ENCODE data around the gene OPN1MW2.
"Not testable (repeated sequence)": the region's sequence is repeated elsewhere in the genome, so short reads cannot be mapped to it uniquely, and the experiment has no call there.

OPN1MW2 gene
- total RNA-seq: 0 reads per million in 9 experiments

DNA sequence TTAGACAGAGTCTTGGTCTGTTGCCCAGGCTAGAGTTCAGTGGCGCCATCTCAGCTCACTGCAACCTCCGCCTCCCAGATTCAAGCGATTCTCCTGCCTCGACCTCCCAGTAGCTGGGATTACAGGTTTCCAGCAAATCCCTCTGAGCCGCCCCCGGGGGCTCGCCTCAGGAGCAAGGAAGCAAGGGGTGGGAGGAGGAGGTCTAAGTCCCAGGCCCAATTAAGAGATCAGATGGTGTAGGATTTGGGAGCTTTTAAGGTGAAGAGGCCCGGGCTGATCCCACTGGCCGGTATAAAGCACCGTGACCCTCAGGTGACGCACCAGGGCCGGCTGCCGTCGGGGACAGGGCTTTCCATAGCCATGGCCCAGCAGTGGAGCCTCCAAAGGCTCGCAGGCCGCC, at the start of gene OPN1MW2:
Gene OPN1MW2 (plus strand): TSS at position 301 of the 400 bp plus-strand sequence. CDS start 60 bp downstream, at position 361.
- not testable (repeated sequence) for H3K36me3 Mint-ChIP-seq (ENCODE audit: insufficient read depth)

GRCh38 chrX:154172535-154172943, 47.0 kb upstream of the OPN1MW2 start:
- not testable (repeated sequence) for H3K27me3 Mint-ChIP-seq; H3K9me3 Mint-ChIP-seq; H3K4me3 Mint-ChIP-seq; H3K4me1 Mint-ChIP-seq (ENCODE audit: low read depth in 2 of 2); H3K27ac Mint-ChIP-seq; DNase-seq; H3K36me3 Mint-ChIP-seq (ENCODE audit: insufficient read depth)
- peak; percentile 89 for ATAC-seq (replicated peaks)

More for the DNA sequence above, at the start of gene OPN1MW2:
- not testable (repeated sequence) for H3K27me3 Mint-ChIP-seq; H3K4me3 Mint-ChIP-seq; H3K27ac Mint-ChIP-seq; ATAC-seq (replicated peaks); H3K9me3 Mint-ChIP-seq; DNase-seq; H3K4me1 Mint-ChIP-seq (ENCODE audit: low read depth in 2 of 2)

DNA sequence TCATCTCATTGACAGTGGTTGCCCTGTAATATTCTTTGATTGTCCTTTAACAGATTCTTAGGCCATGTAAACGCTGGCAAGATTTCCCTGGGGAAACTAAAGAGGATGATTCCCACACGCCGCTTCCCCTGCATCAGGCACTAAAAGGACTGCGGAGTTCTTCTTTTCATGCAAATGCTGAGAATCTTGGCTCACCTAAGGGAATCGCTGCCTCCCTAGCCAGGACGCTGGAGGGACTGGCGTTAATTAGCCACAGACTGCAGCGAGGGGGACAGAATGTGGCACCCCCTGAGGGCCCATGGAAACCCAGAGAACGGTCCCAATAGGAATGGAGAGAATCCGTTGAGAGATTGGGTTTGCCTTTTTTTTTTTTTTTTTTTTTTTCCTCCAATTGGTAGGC, 45.2 kb upstream of the OPN1MW2 start:
- not testable (repeated sequence) for H3K4me3 Mint-ChIP-seq; H3K9me3 Mint-ChIP-seq; H3K36me3 Mint-ChIP-seq (ENCODE audit: insufficient read depth); ATAC-seq (replicated peaks); DNase-seq; H3K27ac Mint-ChIP-seq; H3K27me3 Mint-ChIP-seq; H3K4me1 Mint-ChIP-seq (ENCODE audit: low read depth in 2 of 2)

- not testable (repeated sequence) for H3K27ac Mint-ChIP-seq; H3K4me1 Mint-ChIP-seq (ENCODE audit: low read depth in 2 of 2); H3K36me3 Mint-ChIP-seq (ENCODE audit: insufficient read depth); H3K27me3 Mint-ChIP-seq; H3K4me3 Mint-ChIP-seq; H3K9me3 Mint-ChIP-seq; DNase-seq; ATAC-seq (replicated peaks)
Observed at GRCh38 chrX:154182296-154182695, 37.3 kb upstream of the OPN1MW2 start, which contains the start of gene OPN1MW. Gene OPN1MW, plus strand, starts transcription at chrX:154182596. Its CDS starts 82 bp downstream, at chrX:154182678.

DNA sequence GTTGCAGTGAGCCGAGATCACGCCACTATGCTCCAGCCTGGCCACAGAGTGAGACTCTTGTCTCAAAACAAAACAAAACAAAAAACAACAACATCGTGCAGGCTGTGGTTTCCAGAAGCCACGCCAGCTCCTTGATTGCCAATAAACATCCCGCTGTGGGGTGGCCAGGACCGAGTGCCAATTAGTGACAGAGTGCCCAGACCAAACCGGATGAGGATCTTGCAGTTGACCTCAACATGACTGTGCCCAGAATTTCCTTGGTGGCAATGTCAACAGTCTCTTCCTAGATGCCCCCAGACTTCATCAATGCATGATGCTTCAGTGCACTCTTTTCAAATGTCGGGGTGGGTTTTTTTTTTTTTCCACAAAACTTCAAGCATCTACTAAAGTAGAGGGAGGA, 35.8 kb upstream of the OPN1MW2 start:
- not testable (repeated sequence) for H3K4me3 Mint-ChIP-seq; H3K36me3 Mint-ChIP-seq (ENCODE audit: insufficient read depth); H3K9me3 Mint-ChIP-seq; H3K27me3 Mint-ChIP-seq; DNase-seq; H3K4me1 Mint-ChIP-seq (ENCODE audit: low read depth in 2 of 2); H3K27ac Mint-ChIP-seq
- ATAC-seq (replicated peaks): peak; percentile 82

DNA sequence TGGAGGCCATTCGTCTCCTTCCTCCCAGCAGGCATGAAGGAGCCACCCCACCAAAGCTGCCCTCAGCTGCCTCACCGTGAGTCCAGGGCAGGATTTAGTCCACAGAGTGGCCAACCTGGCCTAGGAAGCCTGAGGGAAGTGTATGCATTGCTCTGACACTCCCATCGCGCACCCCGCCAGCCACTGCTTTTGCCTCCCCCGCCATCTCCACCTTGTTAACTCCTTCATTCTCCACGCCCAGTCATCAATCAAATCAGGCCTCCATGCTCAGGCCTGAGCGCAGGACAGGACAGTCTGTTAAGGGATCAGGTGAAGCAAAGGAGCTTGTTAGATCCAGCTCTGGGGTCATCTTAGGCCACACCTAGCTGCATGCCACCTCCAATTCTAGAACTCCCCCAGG, 26.7 kb upstream of the OPN1MW2 start:
- H3K27me3 Mint-ChIP-seq; ATAC-seq (replicated peaks); H3K9me3 Mint-ChIP-seq; H3K4me3 Mint-ChIP-seq; H3K4me1 Mint-ChIP-seq (ENCODE audit: low read depth in 2 of 2); DNase-seq; H3K36me3 Mint-ChIP-seq (ENCODE audit: insufficient read depth); H3K27ac Mint-ChIP-seq: not testable (repeated sequence)

DNA sequence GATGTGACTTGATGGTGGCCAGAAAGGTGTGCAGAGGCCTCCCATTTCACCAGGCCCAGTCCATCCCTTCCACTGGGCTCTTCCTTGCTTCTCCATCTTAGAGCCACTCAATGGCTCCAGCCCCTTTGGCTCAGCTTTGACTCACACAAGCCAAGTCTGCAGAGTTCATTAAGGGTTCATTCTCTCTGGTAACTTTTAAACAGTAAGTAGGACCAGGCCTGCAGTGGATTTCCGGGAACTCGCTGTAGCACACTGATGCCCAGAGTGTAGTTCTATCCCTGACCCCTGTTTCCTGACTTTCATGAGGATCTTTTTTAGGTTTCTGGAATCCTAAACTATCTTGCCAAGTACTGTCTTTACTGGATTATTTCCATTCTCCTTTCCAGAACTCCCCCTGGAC, 25.2 kb upstream of the OPN1MW2 start:
- not testable (repeated sequence) for ATAC-seq (replicated peaks); H3K9me3 Mint-ChIP-seq; H3K4me3 Mint-ChIP-seq; H3K27me3 Mint-ChIP-seq; H3K4me1 Mint-ChIP-seq (ENCODE audit: low read depth in 2 of 2); DNase-seq; H3K36me3 Mint-ChIP-seq (ENCODE audit: insufficient read depth); H3K27ac Mint-ChIP-seq

DNA sequence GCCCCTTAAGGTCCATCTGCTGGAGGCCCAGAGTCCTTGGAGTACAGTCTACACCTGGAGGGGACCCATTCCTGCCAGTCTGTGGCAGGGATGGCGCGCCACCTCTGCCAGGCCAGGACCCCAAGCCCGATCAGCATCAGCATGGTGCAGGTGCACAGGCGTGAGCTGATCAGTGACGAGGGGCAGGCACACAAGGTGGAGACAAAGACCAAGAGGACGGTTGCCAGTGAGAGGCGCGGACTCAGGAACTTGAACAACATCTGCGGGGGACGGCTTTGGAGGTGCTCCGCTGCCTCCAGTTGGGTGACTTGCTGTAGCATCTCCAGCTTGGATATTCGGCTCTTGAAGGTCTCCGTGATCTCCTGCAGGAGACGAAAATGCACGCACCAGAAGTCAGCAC, 23.1 kb upstream of the OPN1MW2 start:
- H3K27me3 Mint-ChIP-seq; H3K9me3 Mint-ChIP-seq; H3K27ac Mint-ChIP-seq; DNase-seq; H3K4me1 Mint-ChIP-seq (ENCODE audit: low read depth in 2 of 2); ATAC-seq (replicated peaks); H3K4me3 Mint-ChIP-seq; H3K36me3 Mint-ChIP-seq (ENCODE audit: insufficient read depth): not testable (repeated sequence)

DNA sequence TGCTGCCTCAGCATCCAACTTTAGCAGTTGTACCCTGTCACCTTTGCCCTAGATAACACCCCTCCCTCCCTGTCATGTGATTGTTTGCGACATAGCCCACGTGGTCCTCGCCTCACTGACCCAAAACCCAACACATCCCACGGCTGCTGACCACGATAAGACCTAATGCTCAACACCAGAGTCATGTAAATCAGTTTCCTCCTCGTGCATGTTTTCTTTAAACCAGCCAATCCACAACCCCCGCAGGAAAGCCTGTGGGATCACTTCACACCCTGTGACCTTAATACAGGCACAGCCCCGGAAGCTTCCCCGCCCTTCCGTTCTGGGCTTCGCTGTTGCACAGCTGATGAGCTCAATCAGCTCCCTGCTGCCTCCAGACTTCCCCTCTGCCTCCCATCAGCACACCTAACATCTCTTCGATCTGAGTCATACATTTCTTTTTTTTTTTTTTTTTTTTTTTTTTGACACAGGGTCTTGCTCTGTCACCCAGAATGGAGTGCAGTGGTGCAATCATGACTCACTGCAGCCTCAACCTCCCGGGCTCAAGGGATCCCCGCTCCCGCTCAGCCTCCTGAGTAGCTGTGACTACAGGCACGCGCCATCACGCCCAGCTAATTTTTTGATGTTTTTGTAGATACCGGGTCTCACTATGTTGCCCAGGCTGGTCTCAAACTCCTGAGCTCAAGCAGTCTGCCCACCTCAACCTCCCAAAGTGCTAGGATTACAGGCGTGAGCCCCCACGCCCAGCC, 9.7 kb upstream of the OPN1MW2 start:
- not testable (repeated sequence) for H3K27me3 Mint-ChIP-seq; H3K4me1 Mint-ChIP-seq (ENCODE audit: low read depth in 2 of 2); DNase-seq; H3K36me3 Mint-ChIP-seq (ENCODE audit: insufficient read depth); H3K9me3 Mint-ChIP-seq
- H3K27ac Mint-ChIP-seq: peak overlapping the region in 1 of 2 donors; percentile 85
- ATAC-seq (replicated peaks): peak; percentile 89
- peak overlapping the region in 1 of 2 donors; percentile 25 for H3K4me3 Mint-ChIP-seq

DNA sequence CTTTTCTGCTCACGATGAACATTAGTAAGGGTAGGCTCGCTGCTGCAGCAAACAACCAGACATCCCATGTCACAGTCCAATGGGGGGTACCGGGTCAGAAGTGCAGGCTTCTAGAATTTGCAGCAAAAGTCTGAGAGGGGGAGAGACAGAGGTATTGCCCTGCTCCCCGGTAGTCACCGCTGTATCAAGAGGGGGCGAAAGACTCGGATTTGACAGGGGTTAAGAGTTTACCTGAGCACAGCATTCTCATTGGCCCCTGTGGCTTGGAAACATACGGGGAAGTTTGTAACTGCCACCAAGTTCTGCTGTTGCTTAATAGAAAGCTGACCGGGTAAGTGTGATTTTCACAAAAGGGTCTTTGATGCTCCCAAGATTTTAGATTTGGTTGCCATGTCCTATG, 8.5 kb upstream of the OPN1MW2 start:
- not testable (repeated sequence) for H3K9me3 Mint-ChIP-seq; ATAC-seq (replicated peaks); H3K4me1 Mint-ChIP-seq (ENCODE audit: low read depth in 2 of 2); H3K27ac Mint-ChIP-seq; H3K36me3 Mint-ChIP-seq (ENCODE audit: insufficient read depth); H3K27me3 Mint-ChIP-seq; H3K4me3 Mint-ChIP-seq
- DNase-seq: peak in 2 of 3 experiments; percentile 0 to 4

DNA sequence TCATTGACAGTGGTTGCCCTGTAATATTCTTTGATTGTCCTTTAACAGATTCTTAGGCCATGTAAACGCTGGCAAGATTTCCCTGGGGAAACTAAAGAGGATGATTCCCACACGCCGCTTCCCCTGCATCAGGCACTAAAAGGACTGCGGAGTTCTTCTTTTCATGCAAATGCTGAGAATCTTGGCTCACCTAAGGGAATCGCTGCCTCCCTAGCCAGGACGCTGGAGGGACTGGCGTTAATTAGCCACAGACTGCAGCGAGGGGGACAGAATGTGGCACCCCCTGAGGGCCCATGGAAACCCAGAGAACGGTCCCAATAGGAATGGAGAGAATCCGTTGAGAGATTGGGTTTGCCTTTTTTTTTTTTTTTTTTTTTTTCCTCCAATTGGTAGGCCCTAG, 8.1 kb upstream of the OPN1MW2 start:
- H3K4me1 Mint-ChIP-seq (ENCODE audit: low read depth in 2 of 2); H3K27me3 Mint-ChIP-seq; H3K36me3 Mint-ChIP-seq (ENCODE audit: insufficient read depth); H3K27ac Mint-ChIP-seq; ATAC-seq (replicated peaks); H3K4me3 Mint-ChIP-seq; H3K9me3 Mint-ChIP-seq; DNase-seq: not testable (repeated sequence)

GRCh38 chrX:154225292-154225691, 5.7 kb downstream of the OPN1MW2 start:
- not testable (repeated sequence) for DNase-seq; H3K9me3 Mint-ChIP-seq; H3K27me3 Mint-ChIP-seq; H3K4me1 Mint-ChIP-seq (ENCODE audit: low read depth in 2 of 2); H3K36me3 Mint-ChIP-seq (ENCODE audit: insufficient read depth); H3K4me3 Mint-ChIP-seq; H3K27ac Mint-ChIP-seq; ATAC-seq (replicated peaks)

DNA sequence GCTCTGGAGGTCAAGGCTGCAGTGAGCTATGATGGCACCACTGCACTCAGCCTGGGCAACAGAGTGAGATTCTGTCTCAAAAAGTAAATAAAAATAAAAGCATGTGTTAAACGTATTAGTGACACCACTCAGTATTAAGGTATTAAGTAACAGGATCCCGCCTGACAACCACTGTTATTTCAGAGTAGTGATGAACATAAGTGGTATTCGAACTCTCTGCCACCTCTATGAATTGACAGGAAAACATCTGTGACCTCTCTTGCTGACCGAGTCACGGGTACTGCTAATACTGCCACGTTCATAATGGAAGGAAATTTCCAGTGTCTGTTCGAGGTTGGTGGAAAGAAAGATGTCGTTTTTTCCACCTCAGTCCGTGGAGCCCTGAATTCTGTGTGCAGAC, 7.2 kb downstream of the OPN1MW2 start:
- H3K4me3 Mint-ChIP-seq: not testable (repeated sequence)

DNA sequence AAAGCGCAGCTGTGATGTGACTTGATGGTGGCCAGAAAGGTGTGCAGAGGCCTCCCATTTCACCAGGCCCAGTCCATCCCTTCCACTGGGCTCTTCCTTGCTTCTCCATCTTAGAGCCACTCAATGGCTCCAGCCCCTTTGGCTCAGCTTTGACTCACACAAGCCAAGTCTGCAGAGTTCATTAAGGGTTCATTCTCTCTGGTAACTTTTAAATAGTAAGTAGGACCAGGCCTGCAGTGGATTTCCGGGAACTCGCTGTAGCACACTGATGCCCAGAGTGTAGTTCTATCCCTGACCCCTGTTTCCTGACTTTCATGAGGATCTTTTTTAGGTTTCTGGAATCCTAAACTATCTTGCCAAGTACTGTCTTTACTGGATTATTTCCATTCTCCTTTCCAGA, 11.9 kb downstream of the OPN1MW2 start:
- not testable (repeated sequence) for H3K27me3 Mint-ChIP-seq; H3K36me3 Mint-ChIP-seq (ENCODE audit: insufficient read depth); ATAC-seq (replicated peaks); H3K4me1 Mint-ChIP-seq (ENCODE audit: low read depth in 2 of 2); H3K9me3 Mint-ChIP-seq; H3K27ac Mint-ChIP-seq; H3K4me3 Mint-ChIP-seq; DNase-seq

More for the DNA sequence above, 7.2 kb downstream of the OPN1MW2 start:
- H3K9me3 Mint-ChIP-seq; H3K27me3 Mint-ChIP-seq; H3K36me3 Mint-ChIP-seq (ENCODE audit: insufficient read depth); H3K27ac Mint-ChIP-seq; DNase-seq; H3K4me1 Mint-ChIP-seq (ENCODE audit: low read depth in 2 of 2); ATAC-seq (replicated peaks): not testable (repeated sequence)
